Gastrocnemius medialis (tissue), 4 donors: ENCODE results near the gene CLDN3. TPM values are rescaled to one million over a fixed set of nuclear protein-coding genes. Genes with fewer than 3 reads are reported as not detected.

ENCODE experiments used
- ATAC-seq, 2 donors: fragments of 150-250 bp; one replicate each; pipeline ENCODE4 v1.9.1; 2016
- DNase-seq, 2 donors: peaks; one replicate each; pipeline ENCODE4 v3.0.0-alpha.2; 2019
- H3K27ac ChIP-seq, 4 donors: fragments of 200-600 bp; sonication (generic); 1 replicate in 1 of 4; 2 replicates in 3 of 4; pipeline ENCODE4 v1.5.1; 2016 to 2018; ENCODE audit warnings: mild to moderate bottlenecking in 2 of 4, moderate library complexity in 1 of 4
- H3K27me3 ChIP-seq, 3 donors: fragments of 200-600 bp; sonication (generic) in 2 of 3; 1 replicate in 1 of 3; 2 replicates in 2 of 3; pipeline versions ENCODE4 v1.5.1 to v1.6.0; 2016 to 2019; ENCODE audit warnings: mild to moderate bottlenecking in 1 of 3, moderate library complexity in 1 of 3
- H3K36me3 ChIP-seq, 2 donors: fragments of 200-600 bp; sonication (generic) in 1 of 2; one replicate each; pipeline ENCODE4 v1.5.1; 2017 to 2018
- H3K4me1 ChIP-seq, 2 donors: fragments of 200-600 bp; sonication (generic) in 1 of 2; one replicate each; pipeline ENCODE4 v1.5.1; 2016 to 2017; ENCODE audit warnings: mild to moderate bottlenecking in 2 of 2
- H3K4me3 ChIP-seq, 4 donors: fragments of 200-600 bp; sonication (generic) in 3 of 4; 1 replicate in 1 of 4; 2 replicates in 3 of 4; pipeline ENCODE4 v1.5.1; 2016 to 2019; ENCODE audit warnings: mild to moderate bottlenecking in 2 of 4
- H3K9me3 ChIP-seq, 3 donors: fragments of 200-600 bp; sonication (generic) in 2 of 3; 1 replicate in 1 of 3; 2 replicates in 2 of 3; pipeline ENCODE4 v1.5.1; 2016 to 2019
- CTCF ChIP-seq, 5 experiments: fragments of 450-650 bp in 3 of 5; fragments of 200-600 bp in 2 of 5; sonication (generic) in 2 of 5; IDR thresholded peaks in 4 of 5; conservative IDR thresholded peaks in 1 of 5; 1 replicate in 4 of 5; 2 replicates in 1 of 5; pipeline ENCODE4 v1.5.1; 2016 to 2019; ENCODE audit warnings: antibody characterized with exemption in 5 of 5, mild to moderate bottlenecking in 3 of 5, moderate library complexity in 3 of 5
- POLR2A ChIP-seq, 2 donors: fragments of 450-650 bp; IDR thresholded peaks; one replicate each; pipeline ENCODE4 v1.6.1; 2017; ENCODE audit warnings: antibody characterized with exemption in 2 of 2, mild to moderate bottlenecking in 2 of 2, moderate library complexity in 2 of 2
- in situ Hi-C, 4 donors: fragments of 200-750 bp; cut with MboI; loops; one replicate each; pipeline versions ENCODE4 v1.15.0 to v1.8.0; 2017; ENCODE audit warnings: low sequenced_read_pairs in 4 of 4
- intact Hi-C: fragments of 100-400 bp; cut with DNase I; formaldehyde crosslinking; loops from one replicate; pipeline ENCODE4 v1.15.1; 2023; ENCODE audit warnings: low total_unique reads
- total RNA-seq, 4 donors: library from RNA; depleted of rRNA; stranded (reverse); fragments of >200 nt; gene quantifications; one replicate each; pipeline versions ENCODE4 v1.1.0 to v1.2.3, GENCODE V29; 2016

Gene CLDN3
- total RNA-seq, 4 donors from 2014 or later: 5.0 TPM; not detected in 3

GRCh38 chr7:73773700-73774517, 3.8 kb upstream of the CLDN3 start:
- TF ChIP-seq POLR2A (IDR thresholded peaks at IDR 0.05) (no peak), CTCF (IDR thresholded peaks at IDR 0.05 in 4 of 5, conservative IDR thresholded peaks at IDR 0.05 in 1 of 5) (no peak)
- Histone ChIP-seq H3K4me3 (no peak overlapping the region), H3K36me3 (no peaks in the 10 kb centered on the region), H3K27ac (no peak overlapping the region), H3K27me3 (peaks cover 29 to 43% (median 38%) of the 10 kb centered on the region in 3 donors), H3K4me1 (peaks cover 0 to 5% of the 10 kb centered on the region in 2 donors), H3K9me3 (no peaks in the 10 kb centered on the region)
- ATAC-seq: no peak
- in situ Hi-C loops: no loop called here
- intact Hi-C loops: no loop called here
- DNase-seq: no peak

- in situ Hi-C loops: no loop called here
These were observed 995 bp upstream of the CLDN3 start for GRCh38 chr7:73770860-73771670.

GRCh38 chr7:73769481-73770001, 529 bp downstream of the CLDN3 start:
- H3K27me3 ChIP-seq: peaks cover 33 to 58% (median 51%) of the 10 kb centered on the region in 3 donors
- in situ Hi-C loops: no loop called here
- no peaks in the 10 kb centered on the region for H3K36me3 ChIP-seq
- DNase-seq (no peak), ATAC-seq (no peak)
- H3K4me1 ChIP-seq: peaks cover 0 to 5% of the 10 kb centered on the region in 2 donors
- TF ChIP-seq POLR2A (IDR thresholded peaks at IDR 0.05) (no peak), CTCF (IDR thresholded peaks at IDR 0.05 in 4 of 5, conservative IDR thresholded peaks at IDR 0.05 in 1 of 5) (no peak)
- H3K27ac ChIP-seq: no peak overlapping the region
- no peaks in the 10 kb centered on the region for H3K9me3 ChIP-seq
- intact Hi-C loops: no loop called here
- peak overlapping the region in 1 of 4 donors; percentile 6 for H3K4me3 ChIP-seq

More at GRCh38 chr7:73770860-73771670, 995 bp upstream of the CLDN3 start:
- H3K9me3 ChIP-seq: no peaks in the 10 kb centered on the region
- DNase-seq (no peak), ATAC-seq (no peak)
- H3K36me3 ChIP-seq: no peaks in the 10 kb centered on the region
- TF ChIP-seq POLR2A (IDR thresholded peaks at IDR 0.05): no peak
- intact Hi-C loops: no loop called here
- peaks cover 0 to 5% of the 10 kb centered on the region in 2 donors for H3K4me1 ChIP-seq
- H3K27ac ChIP-seq: no peak overlapping the region
- peaks cover 33 to 58% (median 51%) of the 10 kb centered on the region in 3 donors for H3K27me3 ChIP-seq
- H3K4me3 ChIP-seq: no peak overlapping the region

- Histone ChIP-seq H3K36me3 (no peaks in the 10 kb centered on the region), H3K4me1 (peaks cover 0 to 5% of the 10 kb centered on the region in 2 donors), H3K9me3 (no peaks in the 10 kb centered on the region), H3K4me3 (no peak overlapping the region), H3K27ac (no peak overlapping the region), H3K27me3 (peaks cover 31 to 58% (median 51%) of the 10 kb centered on the region in 3 donors)
- in situ Hi-C loops: no loop called here
- no peak for TF ChIP-seq POLR2A (IDR thresholded peaks at IDR 0.05)
- TF ChIP-seq CTCF (IDR thresholded peaks at IDR 0.05 in 4 of 5, conservative IDR thresholded peaks at IDR 0.05 in 1 of 5): no peak
- intact Hi-C loops: no loop called here
- DNase-seq (no peak), ATAC-seq (no peak)
These were observed 1.2 kb downstream of the CLDN3 start for GRCh38 chr7:73768641-73769480.
